Activated CD4-positive, CD25-positive, alpha-beta regulatory T cell treated with anti-CD3 and anti-CD28 coated beads, Interleukin-2, amount 50 U/mL, for 24 hours (primary cell): ENCODE data around the gene AP1AR.
A peak's percentile ranks its signal among the peaks of the same experiment; 100 is the strongest.

Experiments
- ATAC-seq, 2 donors: fragments of 150-1000 bp; cut with Tn5 transposase; one replicate each; pipeline ENCODE4 v1.10.0; 2021; ENCODE audit warnings: mild to moderate bottlenecking in 1 of 2, moderate library complexity in 1 of 2

Gene AP1AR

GRCh38 chr4:112222219-112222955 is 9.2 kb upstream of the AP1AR start:
- no peak for ATAC-seq

- ATAC-seq = no peak
Measured at GRCh38 chr4:112225157-112225556, 6.4 kb upstream of the AP1AR start.

GRCh38 chr4:112230879-112231778 is 458 bp upstream of the AP1AR start:
- peak; percentile 91 to 92 for ATAC-seq

- ATAC-seq = no peak
Measured at GRCh38 chr4:112234952-112235609, 3.5 kb downstream of the AP1AR start.

- no peak for ATAC-seq
Measured at GRCh38 chr4:112236040-112236439, 4.5 kb downstream of the AP1AR start.

- ATAC-seq = no peak
Measured at GRCh38 chr4:112238833-112239232, 7.2 kb downstream of the AP1AR start.

GRCh38 chr4:112245383-112245782 is 13.8 kb downstream of the AP1AR start:
- no peak for ATAC-seq

GRCh38 chr4:112247021-112247420 is 15.4 kb downstream of the AP1AR start:
- no peak for ATAC-seq

GRCh38 chr4:112251019-112251643 is 19.5 kb downstream of the AP1AR start:
- ATAC-seq = no peak

- ATAC-seq = no peak
Measured at GRCh38 chr4:112252234-112252633, 20.6 kb downstream of the AP1AR start.

- ATAC-seq = no peak
Measured at GRCh38 chr4:112253382-112254000, 21.9 kb downstream of the AP1AR start.

GRCh38 chr4:112257098-112257497 is 25.5 kb downstream of the AP1AR start:
- ATAC-seq = no peak

GRCh38 chr4:112266823-112267222 is 35.2 kb downstream of the AP1AR start:
- ATAC-seq = no peak

- no peak for ATAC-seq
Measured at GRCh38 chr4:112270051-112270450, 38.5 kb downstream of the AP1AR start.

GRCh38 chr4:112270640-112271421 is 39.2 kb downstream of the AP1AR start:
- ATAC-seq = peak; percentile 25 to 44

- ATAC-seq = no peak
Measured at GRCh38 chr4:112272292-112272691, 40.7 kb downstream of the AP1AR start.

- no peak for ATAC-seq
Measured at GRCh38 chr4:112274959-112275358, 43.4 kb downstream of the AP1AR start.

- ATAC-seq = no peak
Measured at GRCh38 chr4:112276113-112276512, 44.5 kb downstream of the AP1AR start.

GRCh38 chr4:112277220-112277619 is 45.6 kb downstream of the AP1AR start:
- ATAC-seq = no peak

- ATAC-seq = no peak
Measured at GRCh38 chr4:112277705-112278448, 46.3 kb downstream of the AP1AR start.
